Testis (tissue), 5 donors: ENCODE data around the gene ZNRF2. TPM values are rescaled to one million over a fixed set of nuclear protein-coding genes. Genes with fewer than 3 reads are reported as not detected.

ENCODE experiments used
- DNase-seq: peaks from one replicate; pipeline ENCODE4 v3.0.0-alpha.2; 2019
- H3K27ac ChIP-seq, 2 donors: fragments of 200-600 bp; sonication (generic); one replicate each; pipeline ENCODE4 v1.5.1; 2019
- H3K27me3 ChIP-seq: fragments of 200-600 bp; sonication (generic); one replicate; pipeline ENCODE4 v1.5.1; 2019
- H3K36me3 ChIP-seq: fragments of 200-600 bp; sonication (generic); one replicate; pipeline ENCODE4 v1.5.1; 2017; ENCODE audit warnings: low read depth; ENCODE audit errors: missing control alignments
- H3K4me1 ChIP-seq: fragments of 200-600 bp; sonication (generic); one replicate; pipeline ENCODE4 v1.5.1; 2019
- H3K4me3 ChIP-seq, 2 donors: fragments of 200-600 bp; sonication (generic); one replicate each; pipeline ENCODE4 v1.5.1; 2017 to 2019
- H3K9me3 ChIP-seq: fragments of 200-600 bp; sonication (generic); one replicate; pipeline ENCODE4 v1.5.1; 2017
- POLR2A ChIP-seq: fragments of 450-650 bp; IDR thresholded peaks from one replicate; pipeline ENCODE4 v1.6.1; 2017; ENCODE audit warnings: antibody characterized with exemption, mild to moderate bottlenecking, moderate library complexity
- WGBS, 2 donors: methylation state at CpG; one replicate each; pipeline ENCODE4 v1.1.5; 2018; 5-methylcytosine and 5-hydroxymethylcytosine counted together
- intact Hi-C: fragments of 100-400 bp; cut with DNase I; formaldehyde crosslinking; loops from one replicate; pipeline ENCODE4 v1.15.1; 2023; ENCODE audit warnings: low total_unique reads
- long read RNA-seq, 2 donors: transcript quantifications; one replicate each; lab custom pipeline, GENCODE V29; 2026
- polyA plus RNA-seq: library from polyadenylated mRNA; stranded (reverse); fragments of 350-450 nt; fragmentation: Illumina TruSeq; extraction: RNeasy Lipid Tissue Mini Kit (QIAGEN cat#74804); gene quantifications from one replicate; pipeline ENCODE4 v1.2.3, GENCODE V29; 2014; ENCODE audit warnings: low read depth, low replicate concordance; ENCODE audit not compliant: insufficient read depth
- total RNA-seq, 2 donors: library from RNA; depleted of rRNA; stranded (reverse); fragments of >200 nt; gene quantifications; one replicate each; pipeline ENCODE4 v1.2.3, GENCODE V29; 2016
- TF ChIP-seq, protein P1 (sequence below), 3 experiments: fragments of 450-650 bp in 2 of 3; fragments of 200-600 bp in 1 of 3; sonication (generic) in 1 of 3; IDR thresholded peaks; one replicate each; pipeline ENCODE4 v1.5.1; 2016 to 2019; ENCODE audit warnings: antibody characterized with exemption in 3 of 3, mild to moderate bottlenecking in 2 of 3, moderate library complexity in 1 of 3

ZNRF2 gene
- total RNA-seq (10 to 100 TPM; 53.0 to 65.0 TPM), polyA plus RNA-seq (38.4 TPM)
- long read RNA-seq, donor 1, transcript ZNRF2-201 (5 exons, 3,460 nt): major isoform, 8 of 24 reads
- long read RNA-seq, donor 1, partial matches to known transcripts: 16 of 24 reads
- long read RNA-seq, donor 1, other reads (novel, unspliced or antisense): 0 of 24 reads
- long read RNA-seq, donor 2, transcript ZNRF2-201 (5 exons, 3,460 nt): major isoform, 10 of 15 reads
- long read RNA-seq, donor 2, partial matches to known transcripts: 5 of 15 reads
- long read RNA-seq, donor 2, other reads (novel, unspliced or antisense): 0 of 15 reads

DNA sequence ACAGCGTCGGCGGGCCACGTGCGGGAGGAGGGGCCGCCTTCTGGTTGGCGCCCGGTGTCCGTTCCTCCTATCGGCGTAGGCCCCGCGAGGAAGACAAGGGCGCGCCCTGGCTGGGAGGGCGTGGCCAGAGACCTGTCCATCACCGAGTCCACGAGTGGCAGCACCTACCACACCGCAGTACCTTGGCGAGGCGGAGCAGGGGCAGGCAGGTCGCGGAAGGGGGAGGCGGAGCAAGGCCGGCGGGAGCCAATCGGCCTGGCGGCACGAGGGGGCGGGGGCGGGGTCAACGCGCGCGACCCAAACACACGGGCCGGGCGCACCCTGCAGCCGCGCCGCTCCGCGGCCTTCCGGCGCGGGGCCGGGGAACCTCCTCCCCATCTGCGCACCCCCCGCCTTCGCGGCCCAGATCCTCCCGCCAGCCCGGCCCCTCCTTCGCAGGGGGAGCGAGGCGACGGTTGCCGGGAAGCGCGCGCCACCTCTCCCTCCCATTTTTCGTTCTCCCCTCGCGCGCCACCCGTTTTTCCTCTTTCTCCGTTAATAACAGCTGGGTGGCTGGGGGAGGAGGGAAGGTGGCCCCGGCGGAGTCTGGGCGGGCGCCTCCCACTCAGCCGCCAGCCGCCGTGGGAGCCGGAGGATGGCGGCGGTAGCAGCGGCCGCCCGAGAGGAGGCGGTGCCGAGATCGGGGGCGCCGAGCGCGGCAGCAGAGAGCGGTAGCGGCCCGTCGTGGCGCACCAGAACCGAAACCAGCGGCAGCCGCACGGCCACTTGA, at the start of gene ZNRF2:
Gene ZNRF2, plus strand, starts transcription at position 300 of the 769 bp plus-strand sequence. CDS start 761 bp downstream, outside the sequence.
- Histone ChIP-seq H3K4me3 (peak within 1 kb of the TSS; percentile 90 to 96), H3K4me1 (no peaks in the 10 kb centered on the region), H3K27ac (peak within 1 kb of the TSS; percentile 95 to 97), H3K27me3 (no peaks in the 10 kb centered on the region), H3K9me3 (no peaks in the 10 kb centered on the region), H3K36me3 (no peaks in the 10 kb centered on the region)
- DNase-seq: peak; percentile 99
- intact Hi-C loops: no loop called here
- no peak for TF ChIP-seq POLR2A
- TF ChIP-seq, protein P1, sequence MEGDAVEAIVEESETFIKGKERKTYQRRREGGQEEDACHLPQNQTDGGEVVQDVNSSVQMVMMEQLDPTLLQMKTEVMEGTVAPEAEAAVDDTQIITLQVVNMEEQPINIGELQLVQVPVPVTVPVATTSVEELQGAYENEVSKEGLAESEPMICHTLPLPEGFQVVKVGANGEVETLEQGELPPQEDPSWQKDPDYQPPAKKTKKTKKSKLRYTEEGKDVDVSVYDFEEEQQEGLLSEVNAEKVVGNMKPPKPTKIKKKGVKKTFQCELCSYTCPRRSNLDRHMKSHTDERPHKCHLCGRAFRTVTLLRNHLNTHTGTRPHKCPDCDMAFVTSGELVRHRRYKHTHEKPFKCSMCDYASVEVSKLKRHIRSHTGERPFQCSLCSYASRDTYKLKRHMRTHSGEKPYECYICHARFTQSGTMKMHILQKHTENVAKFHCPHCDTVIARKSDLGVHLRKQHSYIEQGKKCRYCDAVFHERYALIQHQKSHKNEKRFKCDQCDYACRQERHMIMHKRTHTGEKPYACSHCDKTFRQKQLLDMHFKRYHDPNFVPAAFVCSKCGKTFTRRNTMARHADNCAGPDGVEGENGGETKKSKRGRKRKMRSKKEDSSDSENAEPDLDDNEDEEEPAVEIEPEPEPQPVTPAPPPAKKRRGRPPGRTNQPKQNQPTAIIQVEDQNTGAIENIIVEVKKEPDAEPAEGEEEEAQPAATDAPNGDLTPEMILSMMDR (IDR thresholded peaks at IDR 0.05): peak; percentile 20 to 38 (median 24)
- WGBS, 2 donors: 0% methylated on average over 9 to 94 of the region's 96 CpGs

DNA sequence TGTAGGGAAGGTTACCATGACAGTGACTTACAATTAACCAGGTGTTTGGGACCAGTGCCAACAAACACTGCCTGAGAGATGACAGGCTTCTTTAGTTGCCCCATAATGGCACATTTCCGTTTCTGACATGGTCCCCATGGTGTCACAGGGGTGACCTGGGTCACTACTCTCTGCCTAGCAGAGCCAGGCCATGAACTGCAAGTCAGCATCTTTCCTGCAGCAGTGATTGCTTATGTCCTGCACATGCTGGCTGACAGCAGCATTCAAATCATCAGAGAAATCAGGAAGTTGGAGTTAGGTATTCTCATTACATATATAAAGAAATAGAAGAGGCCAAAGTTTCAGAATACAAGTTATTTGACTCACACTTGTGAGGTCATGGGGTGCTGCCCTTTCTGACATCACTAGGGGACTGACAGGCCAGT, 47.1 kb upstream of the ZNRF2 start:
- no peak for DNase-seq
- Histone ChIP-seq H3K9me3 (no peaks in the 10 kb centered on the region), H3K27ac (no peak overlapping the region), H3K4me1 (no peaks in the 10 kb centered on the region), H3K4me3 (no peak overlapping the region), H3K36me3 (no peaks in the 10 kb centered on the region), H3K27me3 (no peaks in the 10 kb centered on the region)
- intact Hi-C loops: no loop called here
- TF ChIP-seq POLR2A: no peak
- TF ChIP-seq, protein P1 (IDR thresholded peaks at IDR 0.05): no peak
- WGBS, 2 donors: 80 to 86% methylated on average over 1 of the region's 1 CpG

DNA sequence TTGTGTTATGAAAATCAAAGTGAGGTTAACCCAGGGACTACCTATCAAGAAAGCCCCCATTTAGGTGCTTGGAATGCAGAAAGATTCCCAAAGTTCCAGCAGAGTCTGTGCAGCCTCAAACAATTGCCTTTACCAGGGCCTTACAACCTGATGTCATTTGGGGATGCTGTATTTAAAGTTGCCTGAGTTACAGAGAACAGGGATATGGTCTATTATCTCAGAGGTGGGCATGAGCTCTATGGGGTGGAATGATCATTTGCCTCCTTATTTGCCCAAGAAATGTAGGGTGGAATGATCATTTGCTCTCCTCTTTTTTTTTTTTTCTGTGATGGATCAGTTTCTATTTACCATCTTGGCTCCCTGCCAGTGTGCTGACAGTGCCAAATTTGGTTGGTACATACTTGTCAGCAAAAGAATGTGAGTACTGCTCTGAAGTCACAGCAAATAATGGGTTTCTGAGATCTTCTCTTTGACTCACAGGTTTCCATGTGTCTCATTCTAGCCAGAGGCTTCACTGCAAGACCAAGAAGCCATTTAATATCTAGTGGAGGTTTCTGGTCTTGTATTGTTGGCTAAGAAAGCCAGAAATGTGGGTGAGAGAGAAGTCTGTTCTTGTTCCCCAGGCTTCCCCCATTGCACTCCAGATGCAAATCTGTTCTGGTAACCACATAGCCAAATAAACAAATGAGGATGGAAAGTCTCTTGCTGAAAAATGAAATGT, 45.5 kb upstream of the ZNRF2 start:
- intact Hi-C loops: no loop called here
- Histone ChIP-seq H3K4me3 (no peak overlapping the region), H3K9me3 (no peaks in the 10 kb centered on the region), H3K27me3 (no peaks in the 10 kb centered on the region), H3K27ac (no peak overlapping the region), H3K36me3 (no peaks in the 10 kb centered on the region), H3K4me1 (no peaks in the 10 kb centered on the region)
- no peak for TF ChIP-seq POLR2A
- TF ChIP-seq, protein P1 (IDR thresholded peaks at IDR 0.05): no peak
- DNase-seq: no peak

DNA sequence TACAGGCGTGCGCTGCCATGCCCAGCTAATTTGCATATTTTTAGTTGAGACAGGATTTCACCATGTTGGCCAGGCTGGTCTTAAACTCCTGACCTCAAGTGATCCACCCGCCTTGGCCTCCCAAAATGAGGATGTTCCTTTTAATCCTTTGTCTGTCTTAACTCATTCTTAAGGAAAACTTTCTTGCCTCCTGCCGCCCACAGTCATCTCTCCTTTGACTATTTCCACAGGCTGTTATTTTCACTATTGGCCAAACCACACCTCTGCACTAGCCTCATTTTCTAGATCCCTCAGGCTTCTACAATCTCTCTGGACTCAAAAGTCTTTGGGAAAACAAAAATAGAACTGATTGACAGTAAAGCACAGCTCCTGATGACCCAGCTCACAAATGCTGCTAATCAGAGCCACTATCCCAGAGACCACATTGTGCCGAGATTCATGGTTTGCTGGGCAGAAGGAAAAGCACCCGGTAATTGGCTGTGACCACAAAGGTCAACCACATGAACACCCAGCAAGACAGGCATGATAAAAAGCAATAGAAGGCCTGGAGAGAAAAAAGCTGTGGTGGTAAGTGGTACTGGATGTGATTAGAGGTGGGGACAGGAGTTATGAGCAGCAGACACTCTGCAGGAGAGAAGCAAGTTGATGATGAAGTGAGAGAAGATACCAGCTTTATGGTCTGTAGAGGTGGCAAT, 44.1 kb upstream of the ZNRF2 start:
- H3K36me3 ChIP-seq: no peaks in the 10 kb centered on the region
- H3K27ac ChIP-seq: no peak overlapping the region
- TF ChIP-seq, protein P1 (IDR thresholded peaks at IDR 0.05): no peak
- TF ChIP-seq POLR2A: no peak
- no peaks in the 10 kb centered on the region for H3K9me3 ChIP-seq
- no peak overlapping the region for H3K4me3 ChIP-seq
- H3K4me1 ChIP-seq: no peaks in the 10 kb centered on the region
- no peaks in the 10 kb centered on the region for H3K27me3 ChIP-seq
- intact Hi-C loops: no loop called here
- no peak for DNase-seq
- WGBS, 2 donors: 83 to 84% methylated on average over 6 of the region's 6 CpGs
